ENCODE results near the gene ROR2. TPM values are rescaled to one million over a fixed set of nuclear protein-coding genes. Genes with fewer than 3 reads are reported as not detected.

The ROR2 gene
- total RNA-seq, 3 donors from 2014 or later (not counting 1 experiment from before 2014, with no cell fraction given): 1.7 TPM; not detected in 2

- intact Hi-C loops (cut with micrococcal nuclease): no loop called here
- H3K36me3 ChIP-seq (ENCODE audit: control insufficient read depth, insufficient read depth, low read length): no peaks in the 10 kb centered on the region
- no peaks in the 10 kb centered on the region for H3K27me3 ChIP-seq (ENCODE audit: control insufficient read depth, insufficient read depth, low read length)
- Mint-ChIP-seq H3K4me1 (no peaks in the 10 kb centered on the region), H3K4me3 (no peak overlapping the region), H3K36me3 (no peaks in the 10 kb centered on the region), H3K9me3 (no peaks in the 10 kb centered on the region), H3K27me3 (ENCODE audit: low read depth in 2 of 2) (peaks cover 14 to 64% of the 10 kb centered on the region in 2 donors), H3K27ac (no peak overlapping the region)
- H3K4me3 ChIP-seq (ENCODE audit: low read length): no peak overlapping the region
- H3K4me1 ChIP-seq (ENCODE audit: control insufficient read depth, insufficient read depth, low read length): no peaks in the 10 kb centered on the region
- no peak for ATAC-seq
- TF ChIP-seq, protein P1, sequence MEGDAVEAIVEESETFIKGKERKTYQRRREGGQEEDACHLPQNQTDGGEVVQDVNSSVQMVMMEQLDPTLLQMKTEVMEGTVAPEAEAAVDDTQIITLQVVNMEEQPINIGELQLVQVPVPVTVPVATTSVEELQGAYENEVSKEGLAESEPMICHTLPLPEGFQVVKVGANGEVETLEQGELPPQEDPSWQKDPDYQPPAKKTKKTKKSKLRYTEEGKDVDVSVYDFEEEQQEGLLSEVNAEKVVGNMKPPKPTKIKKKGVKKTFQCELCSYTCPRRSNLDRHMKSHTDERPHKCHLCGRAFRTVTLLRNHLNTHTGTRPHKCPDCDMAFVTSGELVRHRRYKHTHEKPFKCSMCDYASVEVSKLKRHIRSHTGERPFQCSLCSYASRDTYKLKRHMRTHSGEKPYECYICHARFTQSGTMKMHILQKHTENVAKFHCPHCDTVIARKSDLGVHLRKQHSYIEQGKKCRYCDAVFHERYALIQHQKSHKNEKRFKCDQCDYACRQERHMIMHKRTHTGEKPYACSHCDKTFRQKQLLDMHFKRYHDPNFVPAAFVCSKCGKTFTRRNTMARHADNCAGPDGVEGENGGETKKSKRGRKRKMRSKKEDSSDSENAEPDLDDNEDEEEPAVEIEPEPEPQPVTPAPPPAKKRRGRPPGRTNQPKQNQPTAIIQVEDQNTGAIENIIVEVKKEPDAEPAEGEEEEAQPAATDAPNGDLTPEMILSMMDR (IDR thresholded peaks at IDR 0.05): no peak
- DNase-seq: no peak
- no peak overlapping the region for H3K27ac ChIP-seq (ENCODE audit: low read length)
- H3K9me3 ChIP-seq (ENCODE audit: control insufficient read depth, insufficient read depth, low read length): no peaks in the 10 kb centered on the region
- WGBS (ENCODE audit: insufficient coverage): 81% methylated on average over 1 of the region's 1 CpG
Observed at GRCh38 chr9:91676046-91676445, 274.0 kb downstream of the ROR2 start.

- Mint-ChIP-seq H3K27ac (no peak overlapping the region), H3K4me3 (no peak overlapping the region), H3K9me3 (no peaks in the 10 kb centered on the region), H3K27me3 (ENCODE audit: low read depth in 2 of 2) (peaks cover 17 to 25% of the 10 kb centered on the region in 2 donors), H3K36me3 (no peaks in the 10 kb centered on the region), H3K4me1 (no peaks in the 10 kb centered on the region)
- ATAC-seq (no peak), DNase-seq (no peak)
- intact Hi-C loops (cut with micrococcal nuclease): no loop called here
- Histone ChIP-seq H3K4me1 (ENCODE audit: control insufficient read depth, insufficient read depth, low read length) (no peaks in the 10 kb centered on the region), H3K27ac (ENCODE audit: low read length) (no peak overlapping the region), H3K27me3 (ENCODE audit: control insufficient read depth, insufficient read depth, low read length) (no peaks in the 10 kb centered on the region), H3K4me3 (ENCODE audit: low read length) (no peak overlapping the region), H3K9me3 (ENCODE audit: control insufficient read depth, insufficient read depth, low read length) (no peaks in the 10 kb centered on the region), H3K36me3 (ENCODE audit: control insufficient read depth, insufficient read depth, low read length) (no peaks in the 10 kb centered on the region)
- TF ChIP-seq, protein P1 (IDR thresholded peaks at IDR 0.05): no peak
- WGBS (ENCODE audit: insufficient coverage): 91% methylated on average over 8 of the region's 8 CpGs
Observed at GRCh38 chr9:91664663-91665062, 285.4 kb downstream of the ROR2 start.

- no peak overlapping the region for H3K4me3 ChIP-seq (ENCODE audit: low read length)
- no peak overlapping the region for H3K27ac Mint-ChIP-seq
- intact Hi-C loops (cut with micrococcal nuclease): no loop called here
- H3K36me3 Mint-ChIP-seq: no peaks in the 10 kb centered on the region
- H3K4me3 Mint-ChIP-seq: no peak overlapping the region
- no peak for DNase-seq
- no peaks in the 10 kb centered on the region for H3K27me3 ChIP-seq (ENCODE audit: control insufficient read depth, insufficient read depth, low read length)
- no peaks in the 10 kb centered on the region for H3K4me1 Mint-ChIP-seq
- H3K9me3 Mint-ChIP-seq: no peaks in the 10 kb centered on the region
- no peaks in the 10 kb centered on the region for H3K4me1 ChIP-seq (ENCODE audit: control insufficient read depth, insufficient read depth, low read length)
- H3K27me3 Mint-ChIP-seq (ENCODE audit: low read depth in 2 of 2): peaks cover 17 to 25% of the 10 kb centered on the region in 2 donors
- ATAC-seq: no peak
- no peaks in the 10 kb centered on the region for H3K9me3 ChIP-seq (ENCODE audit: control insufficient read depth, insufficient read depth, low read length)
- TF ChIP-seq, protein P1 (IDR thresholded peaks at IDR 0.05): no peak
- H3K36me3 ChIP-seq (ENCODE audit: control insufficient read depth, insufficient read depth, low read length): no peaks in the 10 kb centered on the region
- H3K27ac ChIP-seq (ENCODE audit: low read length): no peak overlapping the region
- 88% methylated on average over 5 of the region's 6 CpGs for WGBS (ENCODE audit: insufficient coverage)
Observed at GRCh38 chr9:91663858-91664257, 286.2 kb downstream of the ROR2 start.

DNA sequence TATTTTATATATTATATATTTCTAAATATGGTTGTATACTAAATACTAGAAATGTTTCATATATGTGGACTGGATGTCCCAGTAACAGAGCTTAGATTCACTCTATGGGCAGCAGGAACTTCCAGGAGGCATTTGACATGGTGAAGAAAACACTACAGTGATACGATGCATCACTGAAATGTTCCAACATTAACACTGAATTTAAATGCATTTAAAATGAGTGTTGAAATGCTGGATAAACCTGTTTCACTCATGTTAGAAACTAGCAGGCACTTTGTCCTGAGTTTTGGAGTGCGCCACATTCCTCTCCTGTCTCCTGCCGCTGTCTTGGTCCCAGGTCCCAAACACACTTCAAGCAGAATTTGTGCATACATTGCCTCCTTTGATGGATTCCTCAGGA, 288.6 kb downstream of the ROR2 start:
- Mint-ChIP-seq H3K27me3 (ENCODE audit: low read depth in 2 of 2) (peaks cover 15 to 18% of the 10 kb centered on the region in 2 donors), H3K4me3 (no peak overlapping the region), H3K27ac (no peak overlapping the region), H3K4me1 (no peaks in the 10 kb centered on the region), H3K9me3 (no peaks in the 10 kb centered on the region), H3K36me3 (no peaks in the 10 kb centered on the region)
- Histone ChIP-seq H3K27ac (ENCODE audit: low read length) (no peak overlapping the region), H3K9me3 (ENCODE audit: control insufficient read depth, insufficient read depth, low read length) (no peaks in the 10 kb centered on the region), H3K4me1 (ENCODE audit: control insufficient read depth, insufficient read depth, low read length) (no peaks in the 10 kb centered on the region), H3K4me3 (ENCODE audit: low read length) (no peak overlapping the region), H3K27me3 (ENCODE audit: control insufficient read depth, insufficient read depth, low read length) (no peaks in the 10 kb centered on the region), H3K36me3 (ENCODE audit: control insufficient read depth, insufficient read depth, low read length) (no peaks in the 10 kb centered on the region)
- TF ChIP-seq, protein P1 (IDR thresholded peaks at IDR 0.05): no peak
- intact Hi-C loops (cut with micrococcal nuclease): no loop called here
- 70% methylated on average over 2 of the region's 3 CpGs for WGBS (ENCODE audit: insufficient coverage)
- DNase-seq (no peak), ATAC-seq (no peak)

Data from natural killer cell (primary cell).